Stimulated activated CD4-positive, alpha-beta T cell treated with anti-CD3 and anti-CD28 coated beads, TNF-alpha, amount 100 ng/mL, for 24 hours (primary cell): Measurements from ENCODE around the gene GNG7.
"Not testable (repeated sequence)": the region's sequence is repeated elsewhere in the genome, so short reads cannot be mapped to it uniquely, and the experiment has no call there.

ENCODE experiments used
- DNase-seq, 3 experiments: peaks; one replicate each; pipeline ENCODE4 v3.0.0-alpha.2; 2020; ENCODE audit warnings: low read depth in 3 of 3

Gene GNG7

DNA sequence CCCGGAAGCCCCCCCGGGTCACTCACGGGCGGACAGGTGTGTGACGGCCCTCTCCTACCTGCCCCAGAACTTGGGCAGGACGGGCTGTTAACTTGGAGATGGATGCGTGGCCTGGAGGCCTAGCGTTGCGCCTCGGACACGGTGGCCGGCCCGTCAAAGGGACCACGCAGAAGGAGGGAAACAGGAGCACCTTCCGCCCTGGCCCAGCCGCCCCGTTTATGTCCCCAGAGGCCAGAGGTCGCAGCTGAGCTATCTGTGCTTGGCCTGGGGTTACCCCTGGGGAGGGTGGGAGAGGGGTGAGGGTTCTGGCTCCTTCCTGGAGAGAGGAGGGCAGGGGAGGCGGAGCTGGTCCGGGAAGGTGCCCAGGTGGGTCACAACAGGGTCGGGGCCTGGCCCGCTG, 190.9 kb downstream of the GNG7 start:
- DNase-seq: no peak

GRCh38 chr19:2509096-2509495, 193.4 kb downstream of the GNG7 start:
- no peak for DNase-seq

DNA sequence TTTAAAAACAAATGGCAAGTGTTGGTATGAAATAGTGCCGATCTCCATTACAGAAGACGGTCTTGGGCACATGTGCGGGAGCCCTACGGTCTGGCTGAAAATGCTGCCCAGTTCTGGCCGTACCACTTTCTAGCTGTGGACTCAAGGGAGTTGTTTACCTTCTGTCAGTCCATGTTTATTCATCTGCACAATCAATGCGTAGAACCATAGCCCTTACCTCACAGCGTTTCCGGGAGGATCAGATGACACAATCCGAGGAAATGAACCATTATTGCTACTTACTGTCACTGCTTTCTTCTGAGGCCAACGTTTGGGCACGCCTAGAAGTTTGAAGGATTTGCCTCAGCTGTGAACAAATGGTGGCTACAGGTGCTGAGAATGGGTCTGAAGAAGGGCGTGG, 195.4 kb downstream of the GNG7 start:
- no peak for DNase-seq

DNA sequence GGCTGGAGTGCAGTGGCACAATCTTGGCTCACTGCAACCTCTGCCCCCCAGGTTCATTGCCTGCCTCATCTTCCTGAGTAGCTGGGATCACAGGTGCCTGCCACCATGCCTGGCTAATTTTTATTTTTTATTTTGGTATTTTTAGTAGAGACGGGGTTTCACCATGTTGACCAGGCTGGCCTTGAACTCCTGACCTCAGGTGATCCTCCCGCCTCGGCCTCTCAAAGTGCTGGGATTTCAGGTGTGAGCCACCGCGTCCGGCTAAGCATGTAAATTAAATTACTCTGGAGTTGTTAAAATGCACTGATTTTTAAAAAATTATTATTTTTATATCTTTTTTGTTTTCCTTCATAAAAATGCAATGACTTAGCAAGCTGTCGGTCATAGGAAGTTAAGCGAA, 195.8 kb downstream of the GNG7 start:
- DNase-seq: not testable (repeated sequence)

DNA sequence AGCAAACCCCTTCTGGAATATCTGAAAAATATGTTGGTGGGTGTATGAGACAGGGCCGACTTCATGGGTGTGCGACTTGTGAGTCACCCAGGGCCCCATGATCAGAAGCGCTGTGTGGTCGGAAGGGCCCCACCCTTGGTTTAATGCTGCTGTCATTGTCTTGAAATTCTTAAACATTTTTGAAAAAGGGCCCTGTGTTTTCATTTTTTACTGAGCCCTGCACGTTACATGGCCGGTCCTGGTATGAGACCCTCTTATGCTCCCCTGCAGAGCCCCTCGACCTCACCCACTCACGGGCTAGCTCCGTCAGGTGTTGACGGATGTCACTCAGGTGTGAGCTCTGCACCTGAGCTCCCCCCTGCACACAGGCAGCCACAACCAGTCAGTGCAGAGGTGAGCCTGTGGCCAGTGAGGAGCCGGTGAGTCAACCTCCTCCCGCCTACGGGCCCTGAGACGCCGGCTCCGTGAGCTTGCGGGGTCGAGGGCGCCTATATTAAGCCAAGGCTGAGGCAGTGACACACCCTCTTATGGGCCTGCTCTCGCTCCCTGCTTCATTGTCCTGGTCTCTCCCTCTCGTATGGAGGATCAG, 198.9 kb downstream of the GNG7 start:
- DNase-seq: peak; percentile 25 to 76 (median 36)

- no peak for DNase-seq
These were observed 201.6 kb downstream of the GNG7 start for GRCh38 chr19:2500841-2501261.

DNA sequence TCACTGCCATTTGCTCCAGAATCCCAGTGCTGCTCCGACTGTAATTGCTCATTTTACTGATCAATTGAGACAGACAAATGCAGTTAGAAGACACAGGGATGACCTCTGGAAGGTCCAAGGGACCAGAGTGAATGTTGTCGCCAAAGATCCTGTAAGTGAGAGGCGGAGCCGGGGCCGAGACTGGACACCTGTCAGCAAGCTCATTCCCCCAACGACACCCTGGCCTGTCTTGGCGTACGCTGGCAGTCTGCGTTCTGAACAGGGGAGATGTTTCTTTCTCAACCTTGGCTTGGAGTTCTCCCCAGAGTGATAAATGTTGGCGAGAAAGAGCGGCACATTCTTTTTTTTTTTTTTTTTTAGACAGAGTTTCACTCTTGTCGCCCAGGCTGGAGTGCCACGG, 202.3 kb downstream of the GNG7 start:
- no peak for DNase-seq

DNA sequence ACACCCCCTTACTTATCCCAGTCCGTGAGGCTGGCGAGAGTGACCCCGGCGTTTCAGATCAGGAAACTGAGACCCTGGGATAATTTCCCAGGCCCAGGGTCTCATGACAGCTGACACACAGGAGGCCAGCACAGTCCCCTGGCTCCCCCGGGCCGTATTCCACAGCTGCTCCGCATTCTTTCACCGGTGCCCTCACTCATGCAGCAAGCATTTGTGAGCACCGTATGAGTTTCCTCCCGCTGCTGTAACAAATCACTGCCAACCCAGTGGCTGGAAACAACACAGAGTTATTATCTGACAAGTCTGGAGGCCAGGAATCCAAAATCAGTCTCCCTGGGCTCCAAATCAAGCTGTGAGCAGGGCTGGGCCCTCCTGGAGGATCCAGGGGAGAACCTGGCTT, 205.3 kb downstream of the GNG7 start:
- DNase-seq: no peak

GRCh38 chr19:2495651-2496316, 206.7 kb downstream of the GNG7 start:
- DNase-seq: no peak

GRCh38 chr19:2495130-2495641, 207.3 kb downstream of the GNG7 start:
- DNase-seq: no peak

- peak in 1 of 3 experiments; percentile 54 for DNase-seq
These were observed 207.9 kb downstream of the GNG7 start for GRCh38 chr19:2494447-2495129.

DNA sequence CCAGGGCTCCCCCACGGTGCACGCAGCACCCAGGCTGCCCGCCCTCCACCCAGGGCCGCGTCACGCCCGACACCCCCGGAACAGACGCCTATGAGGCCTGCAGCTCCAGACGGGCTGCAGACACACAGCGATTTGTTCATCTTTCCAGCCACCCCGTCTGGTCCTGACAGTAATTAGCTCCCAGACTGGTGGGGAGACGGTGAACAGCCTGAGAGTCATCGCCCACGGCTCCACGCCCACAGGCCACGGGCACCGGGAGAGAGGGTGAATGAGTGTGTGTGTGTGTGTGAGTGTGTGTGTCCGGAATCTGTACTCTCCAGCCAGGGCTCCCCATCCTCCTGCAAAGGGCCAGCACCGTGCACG, 208.4 kb downstream of the GNG7 start:
- no peak for DNase-seq

DNA sequence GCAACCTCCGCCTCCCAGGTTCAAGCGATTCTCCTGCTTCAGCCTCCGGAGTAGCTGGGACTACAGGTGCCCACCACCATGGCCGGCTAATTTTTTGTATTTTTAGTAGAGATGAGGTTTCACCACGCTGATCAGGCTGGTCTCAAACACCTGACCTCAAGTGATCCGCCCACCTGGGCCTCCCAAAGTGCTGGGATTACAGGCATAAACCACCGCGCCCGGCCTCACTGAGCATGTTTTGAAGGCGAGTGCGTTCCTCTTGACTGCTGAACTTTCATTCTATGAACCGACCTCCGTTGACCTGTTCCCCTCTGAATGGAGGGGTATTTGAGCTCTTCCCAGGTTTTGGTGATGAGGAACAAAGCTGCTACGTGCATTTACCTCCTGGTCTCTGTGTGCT, 209.0 kb downstream of the GNG7 start:
- DNase-seq: not testable (repeated sequence)

- DNase-seq: no peak
These were observed 209.6 kb downstream of the GNG7 start for GRCh38 chr19:2492870-2493269.

DNA sequence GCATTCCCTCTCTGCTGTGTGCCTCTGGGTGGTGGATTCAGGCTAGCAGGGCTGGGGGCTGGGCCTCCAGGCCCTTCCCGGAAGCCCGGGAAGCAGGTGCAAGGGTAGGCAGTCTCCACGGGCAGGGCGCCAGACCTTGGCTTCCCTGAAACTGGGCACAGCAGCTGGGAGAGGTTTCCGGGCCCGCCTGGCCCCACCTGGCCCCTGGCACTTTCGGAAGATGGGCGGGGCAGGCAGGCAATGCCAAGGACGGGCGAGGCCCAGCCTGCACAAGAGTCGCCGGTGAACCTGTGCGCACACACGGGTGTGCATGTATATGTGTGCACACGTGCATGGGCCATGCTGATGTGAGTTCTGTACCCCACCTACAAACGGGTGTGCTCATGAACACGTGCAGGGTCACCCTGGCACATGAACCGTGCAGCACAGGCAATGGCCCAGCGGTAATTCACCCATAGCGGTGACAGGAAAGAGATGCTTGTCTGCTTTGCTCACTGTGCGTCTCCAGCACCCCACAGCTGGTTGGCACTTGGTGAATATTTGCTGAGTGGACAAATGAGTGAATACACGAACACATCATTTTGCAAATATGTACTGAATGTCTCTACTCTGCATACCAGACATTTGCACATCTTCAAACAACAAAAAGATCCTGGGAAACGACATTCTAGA, 211.2 kb downstream of the GNG7 start:
- no peak for DNase-seq

- DNase-seq: no peak
These were observed 211.8 kb downstream of the GNG7 start for GRCh38 chr19:2490659-2491058.

DNA sequence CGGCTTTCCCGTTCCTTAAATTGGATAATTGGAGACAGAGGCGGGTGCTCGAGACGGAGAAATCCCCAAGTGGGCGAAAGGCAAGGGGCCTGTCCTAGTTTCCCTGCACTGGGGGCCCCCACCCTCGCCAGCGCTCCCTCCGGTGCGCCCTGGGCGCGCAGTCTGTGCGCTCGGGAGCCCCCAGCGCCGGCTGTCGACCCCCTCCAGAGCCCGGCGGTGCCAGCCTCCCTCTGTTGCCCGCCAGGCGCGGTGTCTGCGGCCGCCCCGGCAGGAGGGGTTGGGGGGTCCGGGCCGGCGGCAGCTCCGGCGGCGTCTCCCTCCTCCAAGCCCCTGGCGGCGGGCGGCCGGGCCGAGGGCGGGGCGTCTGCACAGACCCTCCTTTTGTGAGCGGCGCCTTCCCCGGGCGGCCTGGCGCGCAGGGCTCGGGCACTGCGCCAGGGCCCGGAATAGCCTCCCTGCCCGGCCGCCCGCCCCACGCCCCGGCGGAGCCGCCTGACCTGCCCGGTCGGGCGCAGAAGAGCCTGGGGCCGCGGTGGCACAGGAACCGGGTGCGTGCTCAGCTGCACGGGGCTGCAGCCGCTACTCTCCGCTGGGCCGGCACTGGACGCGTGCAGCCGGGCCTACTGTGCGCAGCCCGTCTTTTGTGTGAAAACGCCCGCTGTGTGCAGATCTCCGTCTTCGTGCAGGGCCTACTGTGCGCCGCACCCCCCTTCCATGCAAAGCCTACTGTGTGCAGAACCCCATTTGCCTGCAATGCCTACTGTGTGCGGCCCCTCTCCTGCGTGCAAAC, 213.4 kb downstream of the GNG7 start:
- no peak for DNase-seq

- no peak for DNase-seq
These were observed 214.0 kb downstream of the GNG7 start for GRCh38 chr19:2488405-2488941.

GRCh38 chr19:2487842-2488241, 214.7 kb downstream of the GNG7 start:
- DNase-seq: no peak

- no peak for DNase-seq
These were observed 215.4 kb downstream of the GNG7 start for GRCh38 chr19:2487090-2487489.

DNA sequence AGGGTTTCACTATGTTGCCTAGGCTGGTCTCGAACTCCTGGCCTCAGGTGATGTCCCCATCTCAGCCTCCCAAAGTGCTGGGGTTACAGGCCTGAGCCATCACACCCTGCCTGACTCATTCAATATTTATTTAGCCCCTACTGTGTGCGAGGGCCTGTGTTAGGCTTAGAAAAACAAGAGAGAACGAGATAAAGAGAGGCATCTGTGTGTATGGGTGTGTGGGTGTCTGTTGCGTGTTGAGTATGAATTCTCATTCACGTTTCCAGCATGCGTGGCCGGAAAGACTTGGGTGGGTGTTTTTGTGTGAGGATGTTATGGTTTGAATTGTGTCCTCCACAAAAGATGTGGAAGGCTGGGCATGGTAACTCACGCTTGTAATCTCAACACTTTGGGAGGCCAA, 217.1 kb downstream of the GNG7 start:
- no peak for DNase-seq
